Activated B cell treated with CpG ODN at 0.5 μM for 24 hours (primary cell): ENCODE data around the gene INA. TPM values are rescaled to one million over a fixed set of nuclear protein-coding genes. Genes with fewer than 3 reads are reported as not detected.

ENCODE experiments used
- ATAC-seq: fragments of 200-7000 bp; cut with Tn5 transposase; one replicate; pipeline ENCODE4 v1.10.0; 2021; ENCODE audit warnings: low read depth, mild to moderate bottlenecking, moderate library complexity
- CTCF ChIA-PET: fragments of 350-600 bp; sonication (Branson Sonifier 250); formaldehyde crosslinking; loops from one replicate; lab custom pipeline; 2021; ENCODE audit warnings: antibody characterized with exemption; lab: Charles Lee
- POLR2A ChIA-PET: fragments of 350-600 bp; sonication (Branson Sonifier 250); formaldehyde crosslinking; loops from one replicate; lab custom pipeline; 2021; ENCODE audit warnings: antibody characterized with exemption; lab: Charles Lee
- DNase-seq: peaks from one replicate; pipeline ENCODE4 v3.0.0; 2022
- H3K27ac Mint-ChIP-seq: one replicate; pipeline ENCODE4 v1.8.0; 2020; ENCODE audit warnings: mixed read lengths
- H3K27me3 Mint-ChIP-seq: one replicate; pipeline ENCODE4 v1.8.0; 2021; ENCODE audit warnings: mixed read lengths
- H3K36me3 Mint-ChIP-seq: one replicate; pipeline ENCODE4 v1.8.0; 2021; ENCODE audit warnings: low read depth, mixed read lengths
- H3K4me1 Mint-ChIP-seq: one replicate; pipeline ENCODE4 v1.8.0; 2021; ENCODE audit warnings: mixed read lengths
- H3K4me3 Mint-ChIP-seq: one replicate; pipeline ENCODE4 v1.8.0; 2020; ENCODE audit warnings: mild to moderate bottlenecking, mixed read lengths
- H3K9me3 Mint-ChIP-seq: one replicate; pipeline ENCODE4 v1.8.0; 2020; ENCODE audit warnings: mixed read lengths
- CTCF ChIP-seq: fragments of 200-600 bp; IDR thresholded peaks from one replicate; pipeline ENCODE4 v1.8.0; 2022; ENCODE audit warnings: antibody characterized with exemption, mild to moderate bottlenecking
- intact Hi-C: fragments of 100-400 bp; cut with micrococcal nuclease; formaldehyde crosslinking; loops from one replicate; pipeline ENCODE4 v1.15.1; 2024
- total RNA-seq: library from RNA; stranded (reverse); gene quantifications from 2 replicates; pipeline ENCODE4 v1.2.3, GENCODE V29; 2022

INA gene
- total RNA-seq, 1 donor from 2014 or later: not detected

GRCh38 chr10:103316087-103316486, 39.1 kb downstream of the INA start:
- intact Hi-C loops: no loop called here
- no peaks in the 10 kb centered on the region for H3K27me3 Mint-ChIP-seq
- CTCF ChIA-PET: no interaction called here
- H3K4me1 Mint-ChIP-seq: no peaks in the 10 kb centered on the region
- ATAC-seq (no peak), DNase-seq (no peak)
- H3K4me3 Mint-ChIP-seq: no peak overlapping the region
- H3K9me3 Mint-ChIP-seq: no peaks in the 10 kb centered on the region
- POLR2A ChIA-PET: no interaction called here
- TF ChIP-seq CTCF: no peak
- no peak overlapping the region for H3K27ac Mint-ChIP-seq
- peaks cover 39% of the 10 kb centered on the region for H3K36me3 Mint-ChIP-seq

- Mint-ChIP-seq H3K4me3 (no peak overlapping the region), H3K27ac (no peak overlapping the region), H3K36me3 (peaks cover 67% of the 10 kb centered on the region), H3K27me3 (no peaks in the 10 kb centered on the region), H3K9me3 (no peaks in the 10 kb centered on the region), H3K4me1 (no peaks in the 10 kb centered on the region)
- intact Hi-C loops: no loop called here
- ChIA-PET CTCF (interaction anchor here (0.7 kb wide), 1 partner anchor 411 kb away, joined by 3 read pairs; no protein-coding TSS in a partner anchor), POLR2A (interaction anchor here (0.5 kb wide), 1 partner anchor 34 kb away, joined by 6 read pairs; no protein-coding TSS in a partner anchor)
- ATAC-seq: no peak
- no peak for DNase-seq
- no peak for TF ChIP-seq CTCF
These were observed 51.0 kb downstream of the INA start for GRCh38 chr10:103327906-103328305.

GRCh38 chr10:103333934-103334520, 57.1 kb downstream of the INA start:
- Mint-ChIP-seq H3K27ac (no peak overlapping the region), H3K36me3 (peaks cover 47% of the 10 kb centered on the region), H3K4me3 (no peak overlapping the region), H3K27me3 (no peaks in the 10 kb centered on the region), H3K4me1 (no peaks in the 10 kb centered on the region), H3K9me3 (no peaks in the 10 kb centered on the region)
- no peak for TF ChIP-seq CTCF
- no peak for DNase-seq
- ChIA-PET POLR2A (interaction anchor here (1.5 kb wide), 1 partner anchor 416 kb away, joined by 3 read pairs; the partner anchor contains the start of gene CNNM2), CTCF (interaction anchor here (1.0 to 2.5 kb wide), 5 partner anchors 16 to 499 kb away, joined by 3 to 20 read pairs (median 4); partner anchors contain the start of genes CNNM2, CYP17A1 and PCGF6)
- intact Hi-C loops: loop anchor here (1.0 kb wide), 3 partner anchors 417 to 605 kb away; no protein-coding TSS in a partner anchor
- ATAC-seq: no peak

GRCh38 chr10:103334567-103334966, 57.6 kb downstream of the INA start:
- H3K36me3 Mint-ChIP-seq: peaks cover 47% of the 10 kb centered on the region
- DNase-seq (no peak), ATAC-seq (no peak)
- H3K4me3 Mint-ChIP-seq: no peak overlapping the region
- ChIA-PET POLR2A (interaction anchor here (0.8 kb wide), 1 partner anchor 34 kb away, joined by 3 read pairs; no protein-coding TSS in a partner anchor), CTCF (interaction anchor here (1.2 to 2.5 kb wide), 4 partner anchors 16 to 500 kb away, joined by 3 to 20 read pairs (median 4); partner anchors contain the start of genes CNNM2 and PCGF6)
- H3K9me3 Mint-ChIP-seq: no peaks in the 10 kb centered on the region
- intact Hi-C loops: loop anchor here (1.0 kb wide), 3 partner anchors 417 to 605 kb away; no protein-coding TSS in a partner anchor
- TF ChIP-seq CTCF: no peak
- no peaks in the 10 kb centered on the region for H3K27me3 Mint-ChIP-seq
- H3K27ac Mint-ChIP-seq: no peak overlapping the region
- no peaks in the 10 kb centered on the region for H3K4me1 Mint-ChIP-seq

GRCh38 chr10:103336370-103336769, 59.4 kb downstream of the INA start:
- TF ChIP-seq CTCF: no peak
- Mint-ChIP-seq H3K27me3 (no peaks in the 10 kb centered on the region), H3K36me3 (peaks cover 41% of the 10 kb centered on the region), H3K27ac (no peak overlapping the region), H3K4me1 (no peaks in the 10 kb centered on the region), H3K9me3 (no peaks in the 10 kb centered on the region), H3K4me3 (no peak overlapping the region)
- no peak for ATAC-seq
- ChIA-PET POLR2A (no interaction called here), CTCF (no interaction called here)
- DNase-seq: no peak
- intact Hi-C loops: no loop called here
